GM18909 (cell line): ENCODE data around the gene LRGUK.
A peak's percentile ranks its signal among the peaks of the same experiment; 100 is the strongest.

Experiments
- ATAC-seq: cut with Tn5 transposase; IDR thresholded peaks from one replicate; pipeline ENCODE4 v1.9.1; 2021; ENCODE audit warnings: mild to moderate bottlenecking; ENCODE audit not compliant: unreplicated experiment, poor library complexity

The LRGUK gene

GRCh38 chr7:134126146-134126545 lies 994 bp upstream of the LRGUK start:
- ATAC-seq, result no peak

- no peak for ATAC-seq
These were observed 559 bp upstream of the LRGUK start for GRCh38 chr7:134126596-134126965.

- ATAC-seq, result no peak
These were observed 1.7 kb downstream of the LRGUK start for GRCh38 chr7:134128829-134129228.

- ATAC-seq, result no peak
These were observed 2.9 kb downstream of the LRGUK start for GRCh38 chr7:134129856-134130523.

- ATAC-seq, result no peak
These were observed 6.9 kb downstream of the LRGUK start for GRCh38 chr7:134134004-134134403.

GRCh38 chr7:134140889-134141867 lies 14.0 kb downstream of the LRGUK start:
- peak; percentile 91 for ATAC-seq

- no peak for ATAC-seq
These were observed 14.7 kb downstream of the LRGUK start for GRCh38 chr7:134141868-134142264.

GRCh38 chr7:134153493-134154136 lies 26.5 kb downstream of the LRGUK start:
- no peak for ATAC-seq

GRCh38 chr7:134154581-134155130 lies 27.5 kb downstream of the LRGUK start:
- no peak for ATAC-seq

GRCh38 chr7:134155206-134155605 lies 28.1 kb downstream of the LRGUK start:
- no peak for ATAC-seq

GRCh38 chr7:134155871-134156270 lies 28.7 kb downstream of the LRGUK start:
- ATAC-seq, result no peak

- ATAC-seq, result no peak
These were observed 38.1 kb downstream of the LRGUK start for GRCh38 chr7:134165252-134165651.

- ATAC-seq, result no peak
These were observed 40.1 kb downstream of the LRGUK start for GRCh38 chr7:134167250-134167649.

GRCh38 chr7:134167841-134168240 lies 40.7 kb downstream of the LRGUK start:
- no peak for ATAC-seq

GRCh38 chr7:134174795-134175261 lies 47.7 kb downstream of the LRGUK start:
- peak; percentile 96 for ATAC-seq

- ATAC-seq, result no peak
These were observed 48.3 kb downstream of the LRGUK start for GRCh38 chr7:134175334-134176036.

- no peak for ATAC-seq
These were observed 48.9 kb downstream of the LRGUK start for GRCh38 chr7:134176037-134176350.

GRCh38 chr7:134179036-134180011 lies 52.2 kb downstream of the LRGUK start:
- ATAC-seq, result no peak

- ATAC-seq, result no peak
These were observed 53.2 kb downstream of the LRGUK start for GRCh38 chr7:134180376-134180775.
